Tibial nerve (tissue), 4 donors: Measurements from ENCODE around the gene MTHFD1. TPM values are rescaled to one million over a fixed set of nuclear protein-coding genes. Genes with fewer than 3 reads are reported as not detected.
"Not testable (repeated sequence)": the region's sequence is repeated elsewhere in the genome, so short reads cannot be mapped to it uniquely, and the experiment has no call there.

ENCODE experiments used
- DNase-seq, 2 donors: peaks; one replicate each; pipeline ENCODE4 v3.0.0-alpha.2; 2019; ENCODE audit warnings: low spot score in 2 of 2
- H3K27ac ChIP-seq, 4 donors: fragments of 200-600 bp; sonication (generic) in 3 of 4; one replicate each; pipeline ENCODE4 v1.5.1; 2017 to 2019; ENCODE audit warnings: mild to moderate bottlenecking in 1 of 4
- H3K27me3 ChIP-seq, 2 donors: fragments of 200-600 bp; sonication (generic) in 1 of 2; one replicate each; pipeline versions ENCODE4 v1.5.1 to v1.6.0; 2017 to 2019
- H3K36me3 ChIP-seq, 3 donors: fragments of 200-600 bp; sonication (generic); one replicate each; pipeline ENCODE4 v1.5.1; 2018 to 2019
- H3K4me1 ChIP-seq, 4 donors: fragments of 200-600 bp; sonication (generic) in 3 of 4; one replicate each; pipeline ENCODE4 v1.5.1; 2017 to 2019
- H3K4me3 ChIP-seq, 4 donors: fragments of 200-600 bp; sonication (generic) in 3 of 4; one replicate each; pipeline ENCODE4 v1.5.1; 2017 to 2019; ENCODE audit warnings: mild to moderate bottlenecking in 1 of 4, moderate library complexity in 1 of 4
- H3K9me3 ChIP-seq, 4 donors: fragments of 200-600 bp; sonication (generic) in 3 of 4; one replicate each; pipeline ENCODE4 v1.5.1; 2017 to 2019
- EP300 ChIP-seq, 2 donors: sonication (generic); formaldehyde crosslinking; IDR thresholded peaks; one replicate each; pipeline ENCODE4 v1.6.1; 2017; ENCODE audit warnings: antibody characterized with exemption in 2 of 2, mild to moderate bottlenecking in 1 of 2
- POLR2A ChIP-seq, 2 donors: fragments of 450-650 bp; IDR thresholded peaks; one replicate each; pipeline ENCODE4 v1.6.1; 2017; ENCODE audit warnings: antibody characterized with exemption in 2 of 2, mild to moderate bottlenecking in 2 of 2, moderate library complexity in 2 of 2
- WGBS, 2 donors: methylation state at CpG; one replicate each; pipeline ENCODE4 v1.1.5; 2018; 5-methylcytosine and 5-hydroxymethylcytosine counted together
- total RNA-seq, 4 donors: library from RNA; depleted of rRNA; stranded (reverse); fragments of >200 nt; gene quantifications; one replicate each; pipeline ENCODE4 v1.1.0, GENCODE V29; 2016
- TF ChIP-seq, protein P1 (sequence below), 5 experiments: fragments of 200-600 bp in 3 of 5; fragments of 450-650 bp in 2 of 5; sonication (generic) in 3 of 5; IDR thresholded peaks; one replicate each; pipeline ENCODE4 v1.5.1; 2016 to 2019; ENCODE audit warnings: antibody characterized with exemption in 5 of 5, mild to moderate bottlenecking in 3 of 5, moderate library complexity in 2 of 5

The MTHFD1 gene
- total RNA-seq, 4 donors from 2014 or later: 52.0 to 59.4 (median 56.7) TPM

- Histone ChIP-seq H3K4me3 (no peak overlapping the region), H3K27me3 (no peaks in the 10 kb centered on the region), H3K36me3 (peaks cover 0 to 28% (median 0%) of the 10 kb centered on the region in 3 donors), H3K27ac (no peak overlapping the region), H3K9me3 (no peaks in the 10 kb centered on the region), H3K4me1 (no peaks in the 10 kb centered on the region)
- 86 to 90% methylated on average over 6 of the region's 6 CpGs for WGBS, 2 donors
- TF ChIP-seq POLR2A (IDR thresholded peaks at IDR 0.05): no peak
- no peak for TF ChIP-seq EP300 (IDR thresholded peaks at IDR 0.05)
- TF ChIP-seq, protein P1, sequence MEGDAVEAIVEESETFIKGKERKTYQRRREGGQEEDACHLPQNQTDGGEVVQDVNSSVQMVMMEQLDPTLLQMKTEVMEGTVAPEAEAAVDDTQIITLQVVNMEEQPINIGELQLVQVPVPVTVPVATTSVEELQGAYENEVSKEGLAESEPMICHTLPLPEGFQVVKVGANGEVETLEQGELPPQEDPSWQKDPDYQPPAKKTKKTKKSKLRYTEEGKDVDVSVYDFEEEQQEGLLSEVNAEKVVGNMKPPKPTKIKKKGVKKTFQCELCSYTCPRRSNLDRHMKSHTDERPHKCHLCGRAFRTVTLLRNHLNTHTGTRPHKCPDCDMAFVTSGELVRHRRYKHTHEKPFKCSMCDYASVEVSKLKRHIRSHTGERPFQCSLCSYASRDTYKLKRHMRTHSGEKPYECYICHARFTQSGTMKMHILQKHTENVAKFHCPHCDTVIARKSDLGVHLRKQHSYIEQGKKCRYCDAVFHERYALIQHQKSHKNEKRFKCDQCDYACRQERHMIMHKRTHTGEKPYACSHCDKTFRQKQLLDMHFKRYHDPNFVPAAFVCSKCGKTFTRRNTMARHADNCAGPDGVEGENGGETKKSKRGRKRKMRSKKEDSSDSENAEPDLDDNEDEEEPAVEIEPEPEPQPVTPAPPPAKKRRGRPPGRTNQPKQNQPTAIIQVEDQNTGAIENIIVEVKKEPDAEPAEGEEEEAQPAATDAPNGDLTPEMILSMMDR (IDR thresholded peaks at IDR 0.05): no peak
- DNase-seq: no peak
Measured at GRCh38 chr14:64349741-64350490, 38.2 kb upstream of the MTHFD1 start.

- H3K36me3 ChIP-seq: no peaks in the 10 kb centered on the region
- no peaks in the 10 kb centered on the region for H3K27me3 ChIP-seq
- H3K4me3 ChIP-seq: no peak overlapping the region
- no peaks in the 10 kb centered on the region for H3K9me3 ChIP-seq
- H3K27ac ChIP-seq: no peak overlapping the region
- TF ChIP-seq POLR2A (IDR thresholded peaks at IDR 0.05) (no peak), EP300 (IDR thresholded peaks at IDR 0.05) (no peak)
- TF ChIP-seq, protein P1 (IDR thresholded peaks at IDR 0.05): no peak
- no peak for DNase-seq
- H3K4me1 ChIP-seq: no peaks in the 10 kb centered on the region
- 56 to 68% methylated on average over 3 of the region's 3 CpGs for WGBS, 2 donors
Measured at GRCh38 chr14:64363265-64363846, 24.8 kb upstream of the MTHFD1 start.

GRCh38 chr14:64364907-64365306 is 23.2 kb upstream of the MTHFD1 start:
- no peaks in the 10 kb centered on the region for H3K9me3 ChIP-seq
- DNase-seq: no peak
- H3K4me3 ChIP-seq: no peak overlapping the region
- no peaks in the 10 kb centered on the region for H3K27me3 ChIP-seq
- H3K27ac ChIP-seq: no peak overlapping the region
- no peaks in the 10 kb centered on the region for H3K36me3 ChIP-seq
- H3K4me1 ChIP-seq: no peaks in the 10 kb centered on the region
- TF ChIP-seq, protein P1 (IDR thresholded peaks at IDR 0.05): no peak
- no peak for TF ChIP-seq POLR2A (IDR thresholded peaks at IDR 0.05)
- WGBS, 2 donors: 74 to 84% methylated on average over 3 of the region's 3 CpGs

GRCh38 chr14:64365358-64365889 is 22.7 kb upstream of the MTHFD1 start:
- 92 to 95% methylated on average over 9 of the region's 9 CpGs for WGBS, 2 donors
- not testable (repeated sequence) for H3K27ac ChIP-seq, H3K9me3 ChIP-seq, H3K27me3 ChIP-seq, H3K4me1 ChIP-seq, H3K4me3 ChIP-seq, H3K36me3 ChIP-seq, DNase-seq

DNA sequence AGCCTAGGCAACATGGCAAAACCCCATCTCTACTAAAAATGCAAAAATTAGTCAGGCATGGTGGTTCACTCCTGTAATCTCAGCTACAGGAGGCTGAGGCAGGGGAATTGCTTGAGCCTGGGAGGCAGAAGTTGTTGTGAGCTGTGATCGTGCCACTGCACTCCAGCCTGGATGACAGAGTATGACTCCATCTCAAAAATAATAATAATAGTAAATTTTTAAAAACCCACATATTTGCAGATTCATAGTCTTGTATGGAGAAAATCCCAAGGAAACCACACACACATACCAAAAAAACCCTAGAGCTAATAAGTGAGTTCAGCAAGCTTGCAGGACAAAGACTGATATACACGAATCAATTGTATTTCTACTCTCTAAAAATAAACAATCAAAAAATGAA is 19.0 kb upstream of the MTHFD1 start:
- Histone ChIP-seq H3K27me3 (no peaks in the 10 kb centered on the region), H3K9me3 (no peaks in the 10 kb centered on the region), H3K27ac (no peak overlapping the region), H3K4me1 (no peaks in the 10 kb centered on the region), H3K36me3 (no peaks in the 10 kb centered on the region), H3K4me3 (no peak overlapping the region)
- 86 to 93% methylated on average over 2 of the region's 2 CpGs for WGBS, 2 donors
- TF ChIP-seq, protein P1 (IDR thresholded peaks at IDR 0.05): no peak
- TF ChIP-seq EP300 (IDR thresholded peaks at IDR 0.05): no peak
- TF ChIP-seq POLR2A (IDR thresholded peaks at IDR 0.05): no peak
- DNase-seq: no peak
